Embryonic facial prominence (tissue), 1 donor: ENCODE measurements around the gene PLCG2.
"Not testable (repeated sequence)": the region's sequence is repeated elsewhere in the genome, so short reads cannot be mapped to it uniquely, and the experiment has no call there.

Experiments used
- DNase-seq: peaks from one replicate; pipeline ENCODE4 v3.0.0-alpha.2; 2016; ENCODE audit errors: extremely low spot score

PLCG2 gene

DNA sequence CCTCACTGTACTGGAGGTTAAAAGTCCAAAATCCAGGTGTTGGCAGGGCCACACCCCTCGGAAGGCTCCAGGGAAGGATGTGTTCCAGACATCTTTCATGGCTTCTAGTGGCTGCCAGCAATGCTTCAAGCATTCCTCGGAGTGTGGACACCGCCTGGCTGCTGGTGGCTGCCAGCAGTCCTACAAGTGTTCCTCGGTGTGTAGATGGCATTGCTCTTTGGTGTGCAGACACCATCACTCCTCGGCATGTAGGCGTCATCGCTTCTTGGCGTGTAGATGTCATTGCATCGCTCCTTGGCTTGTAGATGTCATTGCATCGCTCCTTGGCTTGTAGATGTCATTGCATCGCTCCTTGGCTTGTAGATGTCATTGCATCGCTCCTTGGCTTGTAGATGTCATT is 98.4 kb downstream of the PLCG2 start:
- DNase-seq = not testable (repeated sequence)

DNA sequence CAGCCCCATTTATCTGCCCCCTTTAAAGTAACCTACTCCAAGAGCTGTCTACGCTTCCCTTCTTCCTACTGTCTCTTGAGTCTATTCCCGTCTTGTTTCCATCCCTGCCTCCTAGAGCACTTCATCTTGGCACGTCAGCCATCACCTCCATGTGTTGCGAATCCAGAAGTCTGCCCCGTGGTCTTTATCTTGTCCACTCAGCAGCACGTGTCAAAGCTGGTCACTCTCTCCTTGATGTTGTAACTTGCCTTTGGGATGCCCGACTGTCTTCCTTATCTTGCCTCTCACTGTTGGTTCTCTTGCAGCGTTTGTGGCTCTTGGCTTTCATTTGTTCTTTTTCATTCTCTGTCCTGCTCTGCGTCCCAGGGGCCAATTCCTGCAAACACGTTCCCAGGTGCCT is 99.4 kb downstream of the PLCG2 start:
- no peak for DNase-seq

DNA sequence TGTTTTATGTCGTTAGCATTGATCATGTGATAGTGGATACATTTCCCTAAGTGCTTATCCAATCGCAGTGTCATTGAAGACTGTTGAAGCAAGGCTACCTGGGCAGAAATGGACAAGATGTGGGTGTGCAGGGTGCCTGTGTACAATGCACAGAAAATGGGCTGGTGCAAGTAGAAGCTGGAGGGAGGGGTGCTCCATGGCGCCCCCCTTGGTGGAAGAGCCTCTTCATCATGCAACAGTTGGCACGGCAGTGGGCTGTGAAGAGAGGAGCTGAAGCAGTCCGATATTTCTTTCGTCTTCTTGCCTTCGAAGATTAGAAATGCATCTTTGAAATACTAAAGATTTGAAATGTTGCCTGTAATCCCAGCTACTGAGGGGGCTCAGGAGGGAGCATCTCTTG is 100.5 kb downstream of the PLCG2 start:
- DNase-seq = no peak

DNA sequence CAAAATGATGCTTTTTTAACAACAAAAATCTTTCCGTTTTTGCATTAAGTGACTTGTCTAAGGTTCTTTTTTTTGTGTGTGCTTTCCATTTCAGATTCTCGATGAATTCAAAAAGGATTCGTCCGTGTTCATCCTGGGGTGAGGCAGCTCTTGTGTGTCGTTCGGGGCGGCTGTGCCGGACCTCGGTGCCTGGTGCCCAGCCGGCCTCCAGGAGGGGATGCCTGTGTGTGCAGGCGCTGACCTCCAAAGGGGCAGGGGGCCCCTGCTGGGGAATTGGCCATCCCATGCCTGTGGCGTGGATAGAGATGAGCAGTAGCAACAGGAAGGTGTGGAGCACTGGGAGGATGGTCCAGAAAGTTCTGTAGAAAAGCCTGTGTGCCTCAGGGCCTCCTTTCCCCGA is 101.7 kb downstream of the PLCG2 start:
- no peak for DNase-seq

DNA sequence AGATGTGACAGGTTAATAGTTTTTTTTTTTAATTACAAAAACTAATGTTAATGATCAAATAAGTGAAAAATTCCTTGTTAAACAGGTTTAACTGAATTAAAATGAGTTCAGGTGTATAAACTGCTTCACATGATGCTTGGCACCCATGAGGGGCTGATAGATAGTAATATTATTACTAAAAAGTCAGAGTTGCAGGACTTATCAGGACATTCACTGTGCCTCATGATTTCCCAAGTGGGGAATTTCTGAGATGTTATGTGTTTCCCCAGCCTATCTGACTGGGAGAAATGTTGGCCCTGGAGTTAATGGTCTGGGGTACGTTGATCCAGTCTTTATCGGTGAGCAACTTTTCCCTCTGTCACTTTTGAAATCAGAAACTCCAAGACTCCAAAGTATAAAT is 102.1 kb downstream of the PLCG2 start:
- no peak for DNase-seq

DNA sequence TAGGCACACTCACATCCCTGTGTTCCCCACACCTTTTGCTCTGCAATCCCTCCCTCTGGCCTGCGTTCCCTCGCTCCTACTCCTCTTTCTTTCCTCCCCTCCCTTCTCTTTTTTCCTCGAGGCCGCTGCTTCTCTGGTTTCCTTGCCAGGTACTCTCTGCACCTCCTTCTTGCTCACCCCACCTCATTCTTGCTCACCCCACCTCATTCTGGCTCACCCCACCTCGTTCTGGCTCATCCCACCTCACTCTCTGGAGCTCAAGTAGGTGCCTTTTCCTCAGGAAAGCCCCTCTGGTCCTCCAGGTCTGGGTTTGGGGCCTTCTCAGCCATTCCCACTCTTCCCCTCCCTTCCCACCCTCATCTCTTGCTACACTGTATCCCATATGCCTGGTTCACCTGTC is 103.5 kb downstream of the PLCG2 start:
- DNase-seq = no peak

DNA sequence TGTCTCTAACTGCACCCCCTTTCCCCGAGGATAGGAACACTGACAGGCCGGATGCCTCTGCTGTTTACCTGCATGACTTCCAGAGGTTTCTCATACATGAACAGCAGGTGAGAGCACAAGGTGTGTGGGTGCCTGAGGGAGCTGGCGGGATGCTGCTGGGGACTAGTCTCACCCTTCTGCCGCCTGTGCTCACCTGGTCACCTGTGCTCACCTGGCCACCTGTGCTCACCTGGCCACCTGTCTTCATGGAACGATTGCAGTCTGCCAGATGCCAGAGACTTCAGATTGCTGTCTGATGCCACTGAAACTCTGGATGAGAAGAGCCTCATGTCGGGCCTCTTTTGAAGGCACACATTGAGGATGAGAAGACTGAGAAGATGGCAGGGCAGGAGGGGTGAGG is 104.1 kb downstream of the PLCG2 start:
- DNase-seq = no peak

DNA sequence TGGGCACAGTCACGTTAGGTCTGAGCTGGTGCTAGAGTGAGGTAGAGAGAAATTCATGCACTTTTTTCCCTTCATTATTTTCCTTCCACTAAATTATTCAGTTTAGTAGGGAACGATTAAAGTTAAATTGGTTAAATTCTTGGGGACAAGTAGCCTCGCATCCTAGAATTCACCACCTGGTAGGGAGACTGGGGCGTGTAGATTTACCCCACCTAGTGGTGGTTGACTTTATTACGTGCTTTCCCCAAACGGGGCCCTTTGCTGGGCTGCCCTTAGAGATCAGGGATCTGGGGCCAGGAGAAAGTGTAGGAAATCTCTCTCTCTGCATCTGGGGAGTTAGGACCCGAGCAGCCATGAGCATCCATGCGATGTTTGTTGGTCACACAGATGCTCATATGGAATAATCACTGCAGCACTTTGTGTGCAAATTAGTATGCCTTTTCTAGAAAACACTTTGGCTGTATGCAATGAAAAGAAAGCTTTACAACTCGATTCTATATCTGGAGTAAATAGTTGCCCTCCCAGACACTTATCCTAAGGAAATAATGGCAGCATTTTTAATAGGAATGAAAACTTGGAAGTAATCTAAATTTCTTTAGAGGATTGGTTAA is 107.0 kb downstream of the PLCG2 start:
- no peak for DNase-seq

DNA sequence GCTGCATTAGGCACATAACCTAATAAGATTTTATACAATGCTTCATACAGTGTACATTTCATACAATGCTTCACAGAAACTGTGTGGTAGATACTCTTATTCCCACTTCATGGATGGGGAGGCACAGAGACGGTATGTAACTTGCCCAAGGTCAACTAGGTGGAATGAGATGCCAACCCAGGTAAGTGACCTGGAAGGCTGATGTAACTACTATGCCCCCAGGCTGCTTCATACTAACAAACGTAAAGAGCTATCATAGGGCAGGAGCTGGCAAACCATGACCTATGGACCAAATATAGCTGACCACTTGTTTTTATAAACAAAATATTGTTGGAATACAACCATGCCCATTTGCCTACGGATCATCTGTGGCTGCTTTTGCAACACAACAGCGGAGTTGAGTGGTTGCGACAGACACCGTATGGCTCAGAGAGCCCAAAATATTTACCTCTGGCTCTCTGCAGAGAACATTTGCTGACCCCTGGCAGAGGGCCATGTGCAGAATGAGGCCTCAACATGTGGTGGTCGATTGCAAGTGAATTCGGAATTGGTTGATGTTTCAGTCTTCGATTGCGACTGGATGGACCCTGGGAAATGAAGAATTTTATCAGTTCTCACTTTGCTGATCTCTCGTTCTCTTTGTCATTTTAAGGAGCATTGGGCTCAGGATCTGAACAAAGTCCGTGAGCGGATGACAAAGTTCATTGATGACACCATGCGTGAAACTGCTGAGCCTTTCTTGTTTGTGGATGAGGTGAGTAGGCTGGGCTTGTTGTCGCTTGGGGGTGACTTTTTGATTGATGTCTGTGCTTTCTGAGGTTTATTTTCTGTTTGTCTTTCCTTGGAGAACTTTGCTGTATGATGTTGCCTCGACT is 109.7 kb downstream of the PLCG2 start:
- no peak for DNase-seq

DNA sequence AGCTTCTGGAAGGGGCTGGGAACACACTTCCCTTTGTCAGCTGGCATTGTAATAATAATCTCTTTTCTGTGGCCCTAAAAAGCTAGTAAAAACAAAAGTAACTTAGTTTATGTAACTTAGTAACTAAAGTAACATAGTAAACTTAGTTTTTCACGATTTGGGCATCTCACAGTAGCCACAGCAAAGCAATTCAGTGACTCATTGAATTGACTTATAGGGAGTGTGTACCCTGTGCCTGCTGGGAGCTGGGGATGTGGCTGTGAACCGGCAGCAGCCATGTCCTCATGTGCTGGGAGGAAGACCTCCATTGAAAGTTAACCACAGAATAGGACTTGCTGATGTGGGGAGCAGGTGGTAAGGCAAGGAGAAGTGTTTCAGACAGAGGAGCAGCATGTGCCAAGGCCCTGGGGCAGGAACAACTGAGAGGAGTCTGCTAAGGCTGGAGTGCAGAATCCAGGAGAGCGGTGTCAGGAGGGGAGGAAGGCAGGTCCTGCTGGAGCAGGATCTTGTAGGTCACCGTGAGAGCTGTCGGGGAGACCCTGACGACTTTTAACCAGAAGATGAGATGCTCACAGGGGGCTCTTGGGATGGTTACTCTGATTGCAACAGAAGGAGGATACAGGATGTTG is 112.8 kb downstream of the PLCG2 start:
- DNase-seq = no peak

DNA sequence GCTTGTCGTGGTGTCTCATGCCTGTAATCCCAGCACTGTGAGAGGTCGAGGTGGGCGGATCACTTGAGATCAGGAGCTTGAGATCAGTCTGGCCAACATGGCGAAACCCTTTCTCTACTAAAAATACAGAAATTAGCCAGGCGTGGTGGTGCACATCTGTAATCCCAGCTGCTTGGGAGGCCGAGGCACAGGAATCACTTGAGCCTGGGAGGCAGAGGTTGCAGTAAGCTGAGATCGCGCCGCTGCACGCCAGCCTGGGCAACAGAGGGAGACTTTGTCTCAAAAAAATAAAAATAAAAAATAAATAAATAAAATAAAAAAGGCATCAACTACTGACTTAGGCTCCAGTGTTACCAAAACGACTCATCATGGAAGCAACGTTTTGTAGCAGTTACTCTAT is 115.5 kb downstream of the PLCG2 start:
- DNase-seq = no peak

DNA sequence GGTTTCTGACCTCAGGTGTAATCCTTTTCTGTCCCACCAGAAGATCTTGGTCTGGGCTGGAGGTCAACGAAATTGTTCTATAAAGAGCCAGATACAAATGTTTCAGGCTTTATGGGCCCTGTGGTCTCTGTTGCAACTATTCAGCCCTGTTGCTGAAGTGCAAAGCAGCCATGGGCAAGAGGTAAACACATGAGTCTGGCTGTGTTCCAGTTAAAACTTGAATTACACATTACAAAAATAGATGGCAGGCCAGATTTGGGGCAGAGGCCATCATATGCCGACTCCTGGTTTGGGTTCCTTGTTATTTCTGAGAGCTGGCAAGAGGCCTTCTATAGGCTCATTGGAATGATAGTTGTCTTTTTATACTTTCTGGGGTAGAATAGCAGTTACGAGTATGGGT is 117.8 kb downstream of the PLCG2 start:
- DNase-seq = no peak

DNA sequence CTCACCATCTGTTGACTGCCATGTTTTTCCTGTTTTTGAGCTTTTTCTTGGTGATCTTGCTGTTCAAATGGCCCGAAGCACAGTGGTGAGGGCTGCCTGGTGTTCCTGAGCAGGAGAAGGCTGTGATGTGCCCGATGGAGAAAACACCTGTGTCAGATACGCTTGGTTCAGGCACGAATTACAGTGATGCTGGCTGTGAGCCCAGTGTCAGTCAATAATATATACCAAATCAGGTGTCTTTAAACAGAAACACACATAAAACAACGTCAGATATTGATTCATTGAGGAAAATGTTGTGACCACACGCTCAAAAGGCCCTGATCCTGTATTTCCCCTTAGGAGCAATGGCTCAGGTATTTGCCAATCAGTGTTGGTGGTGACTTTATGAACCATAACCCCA is 120.5 kb downstream of the PLCG2 start:
- DNase-seq = no peak

DNA sequence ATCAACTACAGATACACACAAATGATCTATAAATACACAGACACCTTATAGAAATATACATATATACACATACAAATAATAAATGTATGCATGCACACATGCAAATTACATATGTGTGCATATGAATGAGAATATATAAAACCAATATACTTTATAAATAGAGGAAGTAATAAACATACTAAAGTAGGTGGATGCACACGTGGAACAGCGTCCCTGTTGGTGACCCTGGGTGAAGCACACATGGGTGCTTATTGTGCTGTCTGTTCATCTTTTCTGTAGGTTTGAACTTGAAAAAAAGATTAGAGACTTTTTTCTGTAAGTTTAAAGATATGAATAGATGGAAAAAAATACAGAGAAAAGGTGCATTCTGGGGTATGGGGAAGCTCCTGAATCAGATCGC is 120.9 kb downstream of the PLCG2 start:
- DNase-seq = no peak

DNA sequence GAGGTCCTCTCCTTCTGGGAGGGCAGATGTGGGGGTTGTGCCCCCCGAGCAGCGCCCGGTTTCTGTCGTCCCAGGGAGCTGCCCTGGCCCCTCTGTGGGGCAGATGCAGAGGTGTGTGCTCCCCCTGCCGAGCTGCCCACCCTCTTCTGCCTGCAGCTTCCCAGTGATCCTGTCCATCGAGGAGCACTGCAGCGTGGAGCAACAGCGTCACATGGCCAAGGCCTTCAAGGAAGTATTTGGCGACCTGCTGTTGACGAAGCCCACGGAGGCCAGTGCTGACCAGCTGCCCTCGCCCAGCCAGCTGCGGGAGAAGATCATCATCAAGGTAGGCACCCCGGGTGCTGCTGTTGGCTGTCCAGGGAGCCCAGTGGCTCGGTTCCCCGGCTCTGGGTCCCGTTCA is 121.4 kb downstream of the PLCG2 start:
- no peak for DNase-seq

DNA sequence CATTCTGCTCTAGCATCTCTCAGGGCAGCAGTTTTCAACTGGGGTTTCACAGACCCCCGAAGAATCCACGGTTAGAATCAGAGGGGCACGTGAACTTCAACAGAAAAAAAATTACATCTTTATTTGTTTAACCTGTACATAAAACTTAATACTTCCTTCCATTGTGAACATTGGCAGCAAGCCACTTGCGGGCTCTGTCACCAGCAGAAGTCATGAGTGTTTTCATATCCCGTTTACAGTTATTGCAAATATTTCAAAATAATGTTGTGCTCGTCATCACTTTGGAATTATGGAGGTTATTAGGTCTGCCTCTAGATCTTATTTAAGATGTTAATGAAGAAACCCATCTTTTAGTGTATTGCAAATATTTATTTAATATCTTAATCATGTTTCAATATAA is 122.4 kb downstream of the PLCG2 start:
- DNase-seq = no peak

DNA sequence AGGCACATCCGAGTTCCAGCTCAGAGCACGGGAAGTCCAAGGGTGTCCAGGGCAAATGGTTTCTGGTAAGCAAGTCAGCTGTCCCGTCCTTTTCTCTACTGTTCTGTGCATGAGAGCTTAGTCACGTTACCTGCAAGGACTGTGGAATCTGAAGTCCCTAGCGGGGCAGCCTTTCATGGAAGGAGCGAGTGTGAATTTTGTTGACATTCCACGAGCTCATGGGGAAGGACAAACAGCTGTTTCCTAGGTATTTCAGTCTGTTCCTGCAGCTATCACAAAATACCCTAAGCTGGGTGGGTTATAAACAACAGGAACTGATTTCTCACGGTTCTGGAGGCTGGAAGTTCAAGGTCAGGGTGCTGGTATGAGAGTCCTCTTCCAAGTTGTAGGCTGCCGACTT is 122.9 kb downstream of the PLCG2 start:
- DNase-seq = no peak

DNA sequence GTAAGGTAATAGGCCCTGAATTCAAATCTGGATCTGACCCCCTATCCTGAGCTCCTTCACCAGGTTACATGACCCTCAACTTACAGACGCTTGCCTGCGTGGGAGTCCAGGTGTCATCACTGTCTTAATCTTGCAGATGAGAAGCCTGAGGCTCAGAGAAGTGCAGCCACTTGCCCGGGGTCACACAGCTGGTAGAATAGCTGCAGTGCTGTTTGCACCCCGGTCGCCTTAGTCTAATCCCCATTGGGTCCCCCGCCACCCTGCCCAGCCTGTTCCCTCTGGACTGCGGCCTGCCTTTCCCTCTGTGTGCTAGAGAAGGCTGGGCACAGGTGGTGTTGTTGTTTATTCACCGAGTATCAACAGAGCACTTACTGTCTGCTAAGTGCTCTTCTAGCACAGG is 125.2 kb downstream of the PLCG2 start:
- no peak for DNase-seq

DNA sequence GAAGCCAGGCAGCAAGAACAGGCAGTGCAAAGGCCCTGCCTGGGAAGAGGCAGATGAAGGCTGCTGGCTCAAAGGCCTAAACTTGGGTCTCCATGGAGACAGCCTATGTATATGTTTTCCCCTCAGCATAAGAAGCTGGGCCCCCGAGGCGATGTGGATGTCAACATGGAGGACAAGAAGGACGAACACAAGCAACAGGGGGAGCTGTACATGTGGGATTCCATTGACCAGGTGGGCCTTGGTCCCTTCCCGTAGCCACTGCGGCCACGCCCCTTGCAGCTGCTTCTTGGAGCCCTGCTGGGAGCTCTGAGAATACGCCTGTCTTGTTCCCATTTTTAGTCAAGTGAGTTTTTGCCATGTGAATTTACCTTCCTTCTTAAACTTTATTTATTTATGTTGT is 126.2 kb downstream of the PLCG2 start:
- DNase-seq = no peak

DNA sequence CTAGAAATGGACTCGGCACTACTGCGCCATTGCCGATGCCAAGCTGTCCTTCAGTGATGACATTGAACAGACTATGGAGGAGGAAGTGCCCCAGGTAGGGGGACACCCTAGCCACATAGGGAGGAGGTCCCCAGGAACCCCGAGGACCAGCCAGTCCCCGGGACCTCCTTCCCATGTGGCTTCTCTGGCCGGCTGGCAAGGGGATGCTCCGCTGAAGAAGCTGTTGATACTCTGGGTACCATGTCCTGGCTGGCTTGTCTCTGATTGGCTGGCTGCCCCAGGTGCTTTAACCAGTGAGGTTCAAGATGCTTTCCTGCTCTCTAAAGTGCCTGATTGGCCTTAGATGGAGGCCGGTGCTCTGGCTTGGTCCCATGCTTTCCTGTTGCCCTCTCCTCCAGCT is 128.6 kb downstream of the PLCG2 start:
- DNase-seq = no peak

DNA sequence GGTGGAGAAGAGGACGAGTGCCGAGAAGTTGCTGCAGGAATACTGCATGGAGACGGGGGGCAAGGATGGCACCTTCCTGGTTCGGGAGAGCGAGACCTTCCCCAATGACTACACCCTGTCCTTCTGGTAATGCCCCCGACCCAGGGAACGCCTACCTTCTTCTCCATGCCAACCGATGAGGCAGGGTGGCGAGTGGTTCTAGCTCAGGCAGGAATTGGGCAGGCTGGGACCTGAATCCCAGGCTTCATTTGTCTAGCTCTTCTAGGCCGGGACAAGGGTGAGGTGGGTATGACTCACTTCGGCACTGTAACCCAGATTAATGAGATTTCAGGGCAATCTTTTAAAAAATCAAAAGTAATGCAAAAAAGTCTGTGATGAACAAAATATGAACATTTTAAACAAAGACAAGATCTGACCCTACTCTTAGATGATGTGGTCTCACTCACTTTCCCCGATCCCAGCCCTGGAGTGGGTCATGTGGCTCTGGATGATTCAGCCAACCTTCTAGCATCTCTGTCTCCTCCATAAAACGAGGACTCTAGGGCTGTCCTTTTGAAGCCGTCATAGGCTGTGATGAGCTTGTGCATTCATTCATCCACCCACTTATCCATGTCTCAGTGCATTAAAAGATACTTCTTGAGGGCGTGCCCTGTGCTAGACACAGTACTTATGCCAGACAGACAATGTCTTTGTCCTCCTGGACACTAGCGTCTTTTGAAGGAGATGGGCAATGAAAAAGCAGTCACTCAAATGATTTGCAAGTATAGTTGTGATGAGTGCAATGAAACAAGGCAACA is 129.6 kb downstream of the PLCG2 start:
- no peak for DNase-seq

DNA sequence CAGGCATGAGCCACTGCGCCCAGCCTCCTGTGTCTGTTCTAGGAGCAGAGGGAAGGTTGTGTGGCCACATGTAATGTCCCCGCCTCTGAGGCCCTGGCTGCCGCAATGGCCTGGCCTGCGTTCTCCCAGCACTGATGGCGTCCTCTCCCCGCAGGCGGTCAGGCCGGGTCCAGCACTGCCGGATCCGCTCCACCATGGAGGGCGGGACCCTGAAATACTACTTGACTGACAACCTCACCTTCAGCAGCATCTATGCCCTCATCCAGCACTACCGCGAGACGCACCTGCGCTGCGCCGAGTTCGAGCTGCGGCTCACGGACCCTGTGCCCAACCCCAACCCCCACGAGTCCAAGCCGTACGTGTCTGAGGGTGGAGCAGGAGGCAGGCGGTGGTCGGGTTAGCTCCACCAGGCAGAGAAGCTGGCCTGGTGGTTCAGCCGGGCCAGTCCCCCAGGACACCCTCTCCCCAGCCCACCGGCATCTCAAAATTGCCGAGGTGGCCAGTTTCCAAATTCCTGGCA is 131.3 kb downstream of the PLCG2 start:
- DNase-seq = no peak
